ENCODE data around the gene LRRC14B.

Gene LRRC14B

DNA sequence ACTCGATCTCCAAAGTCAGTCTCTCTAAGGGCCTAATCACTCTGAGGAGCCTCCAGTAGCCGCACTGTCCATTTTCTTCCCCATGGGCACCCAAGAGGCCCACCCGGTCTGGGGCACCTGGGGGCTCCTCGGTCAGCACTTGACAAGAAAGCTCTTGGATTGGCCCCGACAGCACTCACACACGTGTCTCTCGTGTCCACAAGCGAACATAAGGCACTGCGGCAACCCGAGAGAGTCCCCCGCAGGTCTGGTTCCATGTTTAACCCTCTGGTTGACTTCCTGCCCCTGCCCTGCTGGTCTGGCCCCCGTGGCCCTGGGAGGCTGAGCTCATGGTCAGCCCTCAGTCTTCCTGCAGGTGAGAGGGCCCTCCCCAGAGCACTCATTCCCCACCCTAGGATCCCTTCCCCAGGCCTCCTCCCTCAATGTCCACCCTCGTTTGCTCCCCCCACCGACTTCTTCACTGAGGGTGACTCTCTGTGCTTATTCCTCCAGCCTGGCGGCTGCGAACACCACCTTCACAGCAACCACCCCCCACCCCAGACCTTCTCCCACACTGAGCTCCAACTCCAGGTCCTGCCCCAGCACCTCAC is 16.3 kb upstream of the LRRC14B start:
- no peak for DNase-seq (ENCODE audit: low spot score)

DNA sequence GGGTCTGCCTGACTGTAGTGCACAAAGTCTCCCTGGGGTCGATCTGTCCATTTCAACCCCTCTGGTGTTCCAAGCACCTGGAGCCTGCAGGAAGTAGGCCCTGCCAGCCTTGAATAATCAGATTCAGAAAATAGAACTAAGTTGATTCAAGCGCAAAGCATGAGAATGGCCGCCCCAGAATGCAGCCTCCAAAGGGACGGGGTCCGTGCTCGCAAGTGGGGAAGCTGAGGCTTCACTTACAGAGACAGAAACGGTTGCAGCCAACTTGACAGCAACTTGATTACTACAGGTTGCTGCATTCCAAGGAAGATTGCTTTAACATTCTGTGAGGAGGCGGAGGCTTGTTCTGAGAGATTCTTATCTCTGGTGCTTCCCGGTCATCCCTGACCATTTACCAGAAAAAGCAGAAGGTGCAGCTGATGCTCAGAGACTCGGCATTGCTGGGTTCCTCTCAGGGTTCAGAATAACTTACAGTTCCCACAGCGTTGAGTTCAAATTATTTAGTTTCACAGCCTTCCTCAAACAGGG is 14.9 kb upstream of the LRRC14B start:
- DNase-seq (ENCODE audit: low spot score): no peak

- DNase-seq (ENCODE audit: low spot score): no peak
These were observed 13.2 kb upstream of the LRRC14B start for GRCh38 chr5:178110-178509.

DNA sequence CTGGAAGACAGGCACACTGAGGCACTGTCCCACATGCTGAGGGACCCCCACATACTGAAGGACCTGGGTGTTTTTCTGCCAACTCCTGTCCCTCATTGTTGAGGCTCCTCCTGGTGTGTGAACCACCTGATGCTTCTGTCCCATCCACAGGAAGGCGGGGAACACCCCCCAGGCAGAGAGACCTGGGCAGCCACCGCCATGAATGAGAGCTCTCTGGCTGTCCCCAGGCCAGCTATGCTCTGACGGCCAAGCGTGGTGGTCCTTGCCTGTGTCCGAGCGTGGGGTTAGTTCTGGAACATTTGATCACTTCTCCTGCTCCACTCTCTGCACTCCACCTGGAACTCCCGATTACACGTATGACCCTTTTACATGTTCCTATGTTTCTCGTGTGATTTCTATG is 11.9 kb upstream of the LRRC14B start:
- DNase-seq (ENCODE audit: low spot score): no peak

GRCh38 chr5:180286-180918 is 10.9 kb upstream of the LRRC14B start:
- DNase-seq (ENCODE audit: low spot score): no peak

GRCh38 chr5:181160-181559 is 10.1 kb upstream of the LRRC14B start:
- no peak for DNase-seq (ENCODE audit: low spot score)

DNA sequence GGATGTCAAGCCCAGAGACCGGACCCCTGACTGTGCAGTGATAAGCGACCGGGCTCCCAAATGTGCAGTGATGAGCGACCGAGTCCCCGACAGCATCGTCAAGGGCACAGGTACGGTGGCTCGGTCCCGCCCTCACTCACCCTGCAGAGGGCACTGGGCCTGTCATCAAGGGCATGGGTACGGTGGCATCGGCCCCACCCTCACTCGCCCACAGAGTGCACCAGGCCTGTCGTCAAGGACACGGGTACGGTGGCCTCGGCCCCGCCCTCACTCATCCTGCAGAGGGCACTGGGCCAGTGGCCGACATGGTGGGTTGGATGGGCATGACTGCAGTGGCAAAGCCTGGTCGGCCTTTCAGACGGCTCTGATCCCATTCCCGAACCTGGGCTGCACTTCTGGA is 9.7 kb upstream of the LRRC14B start:
- DNase-seq (ENCODE audit: low spot score): no peak

- no peak for DNase-seq (ENCODE audit: low spot score)
These were observed 9.2 kb upstream of the LRRC14B start for GRCh38 chr5:182126-182525.

DNA sequence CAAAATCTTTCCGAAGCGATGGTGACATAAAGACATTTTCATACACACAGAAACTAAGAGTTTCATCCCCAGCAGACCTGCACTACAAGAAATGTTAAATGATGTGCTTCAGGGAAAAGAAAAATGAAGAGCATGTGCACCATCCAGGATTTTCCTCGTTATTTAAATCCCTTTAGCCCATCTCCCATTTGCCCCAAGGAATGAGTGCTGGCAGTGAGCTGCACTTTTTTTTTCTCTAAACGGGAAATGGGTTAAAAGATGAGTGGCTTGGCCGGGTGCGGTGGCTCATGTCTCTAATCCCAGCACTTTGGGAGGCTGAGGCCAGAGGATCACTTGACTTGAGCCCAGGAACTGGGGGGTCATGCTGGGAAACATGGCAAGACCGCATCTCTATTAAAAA is 6.8 kb upstream of the LRRC14B start:
- no peak for DNase-seq (ENCODE audit: low spot score)

- no peak for DNase-seq (ENCODE audit: low spot score)
These were observed 5.9 kb upstream of the LRRC14B start for GRCh38 chr5:185095-186070.

- DNase-seq (ENCODE audit: low spot score): no peak
These were observed 4.9 kb upstream of the LRRC14B start for GRCh38 chr5:186091-187041.

GRCh38 chr5:187042-187431 is 4.3 kb upstream of the LRRC14B start:
- no peak for DNase-seq (ENCODE audit: low spot score)

- DNase-seq (ENCODE audit: low spot score): no peak
These were observed 3.5 kb upstream of the LRRC14B start for GRCh38 chr5:187617-188451.

DNA sequence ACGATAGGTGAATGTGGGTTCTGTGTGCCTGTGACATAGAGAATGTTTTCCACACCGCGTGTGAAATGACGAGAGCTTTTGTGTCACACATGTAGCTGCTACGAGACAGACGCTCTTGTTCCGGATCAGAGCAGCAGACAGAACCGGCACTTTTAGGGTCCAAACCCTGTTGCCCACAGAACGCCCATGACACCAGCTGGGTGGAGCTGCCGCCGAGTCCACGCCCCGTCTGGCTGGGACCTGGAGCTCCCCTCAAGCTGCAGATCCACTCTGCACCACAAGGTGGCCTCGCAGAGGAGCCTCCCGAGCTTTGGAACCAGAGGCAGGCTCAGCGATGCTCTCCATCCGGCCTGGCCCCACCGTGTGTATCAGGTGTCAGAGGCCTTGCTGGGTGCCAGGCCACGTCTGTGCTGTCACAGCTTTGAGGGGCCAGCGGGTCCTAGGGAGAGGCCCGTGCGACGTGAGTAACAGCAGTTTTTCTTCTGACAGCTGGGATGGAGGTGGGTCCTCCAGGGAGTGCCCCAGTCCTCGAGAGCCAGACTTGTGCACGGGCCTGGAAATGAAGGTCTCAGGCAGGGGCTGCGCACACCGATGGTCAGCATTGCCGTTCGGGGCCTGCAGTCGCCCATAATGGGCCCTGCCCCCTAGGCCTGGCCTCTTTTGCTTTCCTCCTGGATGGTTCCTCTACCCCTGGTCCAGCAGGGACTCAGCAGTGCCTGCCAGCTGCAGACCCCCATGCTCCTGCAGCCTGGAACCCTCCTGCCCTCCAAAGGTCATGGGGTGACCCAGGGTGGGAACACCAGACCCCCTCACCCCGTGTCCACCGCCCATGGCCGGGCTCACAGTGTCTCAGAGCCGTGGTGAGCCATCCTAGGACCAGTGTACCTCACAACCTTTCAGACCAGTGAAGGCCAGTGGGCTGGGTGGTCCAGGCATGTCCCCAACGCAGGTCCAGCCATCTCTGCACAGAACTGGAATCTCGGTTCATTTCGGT is 2.5 kb upstream of the LRRC14B start:
- DNase-seq (ENCODE audit: low spot score): peak; percentile 67

GRCh38 chr5:189486-189885 is 1.8 kb upstream of the LRRC14B start:
- no peak for DNase-seq (ENCODE audit: low spot score)

DNA sequence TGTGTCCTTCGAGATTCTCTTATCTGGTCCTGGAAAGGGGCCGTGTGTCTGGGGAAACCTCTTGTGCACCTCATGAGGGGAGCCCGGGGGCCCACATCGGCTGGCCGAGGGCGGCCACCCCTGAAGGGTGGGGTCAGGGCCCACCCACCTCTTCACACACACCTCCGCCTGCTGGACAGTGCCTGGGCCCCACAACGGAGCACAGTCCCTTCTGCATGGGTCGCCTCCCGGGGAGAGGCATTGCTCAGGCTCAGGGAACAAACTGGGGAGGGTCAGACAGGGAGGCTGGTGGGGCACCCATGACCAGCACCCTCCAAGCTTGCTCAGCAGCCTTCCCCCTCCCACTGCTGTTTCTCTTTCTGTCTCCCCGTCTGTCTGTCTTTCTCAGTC is 1.3 kb upstream of the LRRC14B start:
- no peak for DNase-seq (ENCODE audit: low spot score)

DNA sequence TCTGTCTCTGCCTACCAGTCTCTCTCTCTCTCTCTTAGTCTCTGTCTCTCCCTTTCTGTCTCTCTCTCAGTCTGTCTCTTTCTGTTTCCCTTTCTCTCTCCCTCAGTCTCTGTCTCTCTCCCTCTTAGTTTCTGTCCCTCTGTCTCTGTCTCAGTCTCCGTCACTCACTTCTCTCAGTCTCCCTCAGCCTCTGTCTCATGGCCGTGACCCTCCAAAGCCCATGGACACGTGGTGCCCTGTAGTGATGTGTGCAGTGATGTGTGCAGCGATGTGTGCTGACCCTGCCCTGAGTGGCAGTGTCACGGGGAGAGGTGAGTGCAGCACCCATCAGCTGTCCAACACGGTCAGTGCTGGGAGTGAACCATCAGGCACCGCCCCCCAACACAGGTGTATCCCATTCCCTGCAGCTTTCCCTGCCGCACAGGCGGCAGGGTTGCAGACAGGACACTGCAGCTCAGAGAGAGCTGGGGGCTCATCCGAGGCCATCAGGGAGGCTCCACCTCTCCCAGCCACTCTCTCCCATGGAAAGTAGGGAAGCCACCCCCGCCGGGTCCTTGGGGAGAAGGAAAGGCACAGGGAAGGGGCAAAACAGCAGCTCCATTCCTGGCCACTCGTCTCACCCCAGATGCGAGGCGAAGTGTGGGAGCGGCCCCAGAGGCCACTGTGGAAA is 794 bp upstream of the LRRC14B start:
- no peak for DNase-seq (ENCODE audit: low spot score)

GRCh38 chr5:191949-192690 is 825 bp downstream of the LRRC14B start:
- no peak for DNase-seq (ENCODE audit: low spot score)

All from pons (tissue), 1 donor.